Suprapubic skin (tissue), 4 donors: ENCODE results near the gene ADH5.

Experiments used
- CTCF ChIP-seq, 2 donors: fragments of 200-600 bp in 1 of 2; fragments of 450-650 bp in 1 of 2; sonication (generic) in 1 of 2; IDR thresholded peaks; one replicate each; pipeline ENCODE4 v1.5.1; 2016 to 2019; ENCODE audit warnings: antibody characterized with exemption in 2 of 2, mild to moderate bottlenecking in 1 of 2, moderate library complexity in 1 of 2
- EP300 ChIP-seq: sonication (generic); formaldehyde crosslinking; IDR thresholded peaks from one replicate; pipeline ENCODE4 v1.6.1; 2017; ENCODE audit warnings: antibody characterized with exemption
- POLR2A ChIP-seq, 2 donors: fragments of 450-650 bp; IDR thresholded peaks; one replicate each; pipeline ENCODE4 v1.6.1; 2017; ENCODE audit warnings: antibody characterized with exemption in 2 of 2, mild to moderate bottlenecking in 2 of 2, moderate library complexity in 2 of 2
- POLR2AphosphoS5 ChIP-seq, 3 donors: sonication (generic); formaldehyde crosslinking; IDR thresholded peaks; one replicate each; pipeline ENCODE4 v1.6.1; 2017; ENCODE audit warnings: antibody characterized with exemption in 3 of 3

DNA sequence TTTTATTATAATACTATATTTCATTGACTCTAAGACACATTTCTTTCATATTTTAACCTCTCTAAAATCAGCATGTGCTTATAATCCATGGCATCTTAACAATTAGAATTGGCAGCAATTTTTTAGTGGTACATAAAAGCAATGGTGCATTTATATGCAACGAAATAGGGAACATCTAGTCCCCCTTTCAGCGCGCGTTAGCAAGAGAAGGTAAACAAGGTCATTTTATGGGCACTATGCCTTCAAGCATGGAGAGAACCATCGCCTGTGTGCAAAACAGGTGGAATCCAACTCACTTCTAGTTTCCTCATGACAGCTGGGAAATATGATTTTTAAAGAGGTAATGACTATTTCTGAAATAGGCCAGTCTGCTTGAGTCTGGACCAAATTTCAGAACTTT lies 6.4 kb downstream of the ADH5 start:
- TF ChIP-seq POLR2A (IDR thresholded peaks at IDR 0.05) (no peak), CTCF (IDR thresholded peaks at IDR 0.05) (no peak), EP300 (no peak), POLR2AphosphoS5 (IDR thresholded peaks at IDR 0.05) (no peak)
